Stimulated activated CD4-positive, alpha-beta T cell treated with anti-CD3 and anti-CD28 coated beads, Interleukin-4, amount 100 ng/mL, for 1 hour (primary cell): ENCODE measurements around the gene SNAI3.

ENCODE experiments used
- DNase-seq: peaks from one replicate; pipeline ENCODE4 v3.0.0-alpha.2; 2020

SNAI3 gene

DNA sequence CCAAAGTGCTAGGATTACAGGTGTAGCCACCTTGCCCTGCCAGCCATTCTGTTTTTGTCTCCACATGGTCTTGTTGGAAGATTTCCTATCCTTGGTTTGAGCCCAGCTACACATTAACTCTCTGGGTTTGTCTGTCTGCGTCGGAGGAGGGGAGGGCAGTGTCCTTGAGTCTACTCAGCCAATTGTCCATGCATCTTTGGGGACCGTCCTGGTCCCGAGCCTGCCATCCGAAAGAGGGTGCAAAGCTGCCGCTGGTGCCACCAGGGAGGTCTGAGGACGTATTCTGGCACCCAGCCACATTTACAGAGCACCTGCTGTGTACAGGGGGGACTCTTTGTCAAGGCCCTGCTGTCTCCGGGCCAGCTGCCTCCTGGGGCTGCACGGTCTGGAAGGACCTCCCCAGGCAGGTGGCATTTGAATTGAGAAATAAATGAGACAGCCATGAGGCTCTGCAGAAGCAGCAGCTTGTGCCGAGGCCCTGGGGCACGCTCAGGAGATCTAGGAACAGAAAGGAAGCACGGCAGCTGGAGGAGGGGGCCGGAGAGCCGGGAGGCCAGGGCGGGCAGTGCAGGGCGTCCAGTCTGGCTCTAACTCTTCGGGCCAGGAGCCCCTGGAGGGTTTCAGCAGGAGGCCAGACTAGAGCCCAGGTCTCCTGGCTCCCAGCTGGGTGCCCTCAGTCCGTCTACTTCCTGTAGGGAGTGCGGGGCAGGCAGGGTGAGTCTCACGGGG, 36.9 kb downstream of the SNAI3 start:
- no peak for DNase-seq

DNA sequence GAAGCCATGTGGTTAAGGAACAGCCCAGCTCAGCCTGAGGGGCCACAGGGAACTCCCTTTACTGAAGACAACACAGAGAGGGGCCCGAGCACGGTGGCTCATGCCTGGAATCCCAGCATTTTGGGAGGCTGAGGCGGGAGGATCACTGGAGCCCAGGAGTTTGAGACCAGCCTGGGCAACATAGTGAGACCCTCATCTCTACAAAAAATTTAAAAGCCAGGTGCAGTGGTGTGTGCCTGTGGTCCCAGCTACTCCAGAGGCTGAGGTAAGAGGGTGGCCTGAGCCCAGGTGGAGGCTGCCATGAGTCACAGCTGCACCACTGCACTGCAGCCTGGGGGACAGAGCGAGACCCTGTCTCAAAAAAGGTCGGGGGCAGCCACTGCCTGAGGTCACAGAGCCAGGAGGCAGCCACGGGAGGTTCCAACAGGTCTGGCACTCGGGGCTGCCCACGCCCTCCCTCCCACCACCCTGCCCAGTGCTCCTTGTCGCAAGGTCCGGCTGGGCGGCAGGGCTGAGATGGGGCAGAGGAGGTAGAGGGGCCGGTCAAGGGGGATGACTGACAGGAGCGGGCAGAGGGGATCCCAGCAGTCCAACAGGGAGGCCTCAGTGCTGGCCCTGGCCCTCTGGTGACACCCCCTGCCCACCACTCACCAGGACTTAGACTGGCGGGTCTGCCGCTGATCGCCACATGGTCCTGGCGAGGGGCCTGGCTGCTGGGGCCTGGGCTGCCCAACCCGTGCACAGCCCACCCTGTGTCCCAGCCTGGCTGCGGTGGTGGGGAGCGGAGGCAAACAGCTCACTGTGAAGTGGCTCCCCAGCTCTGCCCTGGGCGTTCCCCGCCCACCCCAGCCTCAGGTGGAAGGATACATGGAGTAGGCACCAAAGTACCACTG, 38.9 kb downstream of the SNAI3 start:
- no peak for DNase-seq

DNA sequence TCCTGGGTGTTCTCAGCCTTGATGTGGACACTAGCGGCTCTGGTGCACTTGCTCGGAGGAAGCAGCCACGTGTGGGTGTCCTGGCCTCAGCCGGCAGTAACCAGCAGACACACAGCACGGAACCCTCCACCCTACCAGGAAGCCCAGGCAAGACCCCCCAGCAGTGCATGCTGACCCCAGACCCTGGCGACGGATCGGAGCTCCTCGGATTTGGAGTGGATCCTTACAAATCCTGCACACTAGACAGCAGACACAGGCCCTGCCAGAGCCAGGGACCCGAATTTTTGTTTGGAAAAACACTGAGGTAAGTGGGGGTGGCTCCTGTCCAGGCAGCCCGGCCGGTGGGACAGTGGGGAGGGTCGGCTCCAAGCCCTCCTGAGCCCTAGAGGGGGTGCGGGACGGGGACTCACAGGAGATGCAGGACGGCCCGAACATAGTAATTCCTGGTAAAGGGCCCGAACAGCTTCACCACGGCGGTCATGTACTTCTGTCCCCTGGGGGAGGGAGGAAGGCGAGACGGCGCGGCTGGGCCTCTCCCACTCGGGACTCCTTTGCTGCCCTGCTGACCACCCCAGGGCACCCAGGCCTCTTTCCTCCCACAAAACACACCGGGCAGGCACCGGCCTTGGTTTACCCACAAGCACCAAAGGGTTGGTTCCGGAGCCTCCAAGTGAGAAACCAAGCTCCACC, 39.8 kb downstream of the SNAI3 start:
- DNase-seq = no peak

DNA sequence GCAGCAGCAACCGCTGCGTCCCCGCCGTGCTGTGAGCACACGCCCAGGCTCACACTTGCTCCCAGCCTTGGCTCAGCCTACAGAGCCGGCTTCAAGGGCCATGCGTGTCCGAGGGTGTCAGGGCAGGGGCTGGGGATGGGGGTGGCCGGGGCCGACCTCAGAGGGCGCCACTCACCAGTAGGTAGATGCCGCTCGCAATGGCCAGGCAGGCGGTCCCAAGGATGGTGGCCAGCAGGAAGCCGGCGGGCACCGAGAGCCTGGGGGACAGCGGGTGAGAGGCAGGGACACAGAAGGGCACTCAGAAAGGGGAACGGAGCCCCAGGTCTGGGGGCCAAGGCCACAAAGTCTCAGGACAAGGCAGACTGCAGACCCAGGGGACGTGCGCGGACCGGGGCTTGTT, 40.4 kb downstream of the SNAI3 start:
- no peak for DNase-seq

DNA sequence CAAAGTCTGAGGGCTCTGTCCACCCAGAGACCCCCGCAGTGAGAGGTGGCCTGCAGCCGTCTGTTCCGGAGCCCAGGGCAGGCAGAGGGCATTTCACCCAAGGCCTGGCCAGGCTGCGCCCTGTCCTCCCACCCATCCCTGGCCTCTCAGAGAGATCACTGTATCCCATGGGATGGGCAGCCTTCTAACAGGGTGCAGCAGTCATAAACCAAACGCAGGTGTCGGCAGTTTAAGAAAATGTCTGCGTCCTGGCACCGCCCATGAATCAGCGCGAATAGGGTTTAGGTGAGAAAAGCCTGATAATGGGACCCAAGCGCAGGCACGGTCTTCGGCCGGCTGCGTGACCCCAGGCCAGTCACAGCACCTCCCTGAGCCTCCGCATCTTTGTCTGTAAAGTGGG, 40.9 kb downstream of the SNAI3 start:
- no peak for DNase-seq

DNA sequence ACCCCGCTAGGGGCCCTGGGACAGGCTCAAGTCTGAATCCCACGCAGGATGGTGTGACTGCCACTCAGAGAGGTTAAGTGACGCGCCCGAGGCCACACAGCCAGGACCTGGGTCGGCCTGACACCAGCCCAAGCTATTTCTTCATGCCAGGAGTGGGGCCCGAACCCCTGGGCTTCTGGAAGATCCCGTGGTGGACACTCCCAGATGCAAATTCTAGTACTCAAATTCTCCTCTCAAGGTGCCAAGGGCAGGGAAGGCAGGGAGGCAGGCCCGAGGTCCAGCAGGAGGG, 42.7 kb downstream of the SNAI3 start:
- DNase-seq = no peak

DNA sequence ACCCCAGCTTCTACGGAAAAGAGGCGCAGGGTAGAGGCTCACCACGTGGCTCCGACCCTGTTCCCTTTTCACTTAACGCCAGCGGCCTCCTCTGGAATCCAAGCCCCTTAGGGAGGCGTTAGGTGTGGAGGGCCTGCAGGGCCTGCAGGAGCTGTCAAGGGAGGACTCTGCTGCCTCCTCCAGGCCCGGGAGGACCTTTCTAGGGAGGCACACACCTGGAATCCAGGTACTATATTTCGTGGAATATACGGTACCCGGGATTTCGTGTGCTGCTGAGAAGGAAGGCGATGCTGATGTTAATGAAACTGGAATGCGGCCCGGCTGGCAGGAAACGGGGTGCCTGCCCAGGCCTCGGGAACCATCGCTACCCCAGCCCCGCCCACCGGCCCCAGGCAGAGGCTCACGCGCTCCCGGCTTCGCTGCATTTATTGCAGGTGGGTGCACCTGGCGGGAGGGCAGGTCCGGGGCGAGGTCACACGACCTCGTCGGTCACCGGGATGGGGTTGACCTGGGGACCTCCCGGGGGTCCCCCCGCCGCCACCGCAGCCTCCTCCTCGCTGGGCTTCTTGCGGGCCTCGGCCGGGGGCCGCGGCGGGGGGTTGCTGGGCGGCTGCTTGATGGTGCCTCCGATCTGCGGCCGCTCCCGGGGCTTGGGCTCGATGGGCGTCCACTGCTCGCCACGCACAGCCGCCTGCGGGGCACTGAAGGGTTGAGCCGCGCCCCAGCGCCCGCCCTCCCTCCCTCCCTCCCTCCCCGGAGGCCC, 43.2 kb downstream of the SNAI3 start:
- DNase-seq = no peak

DNA sequence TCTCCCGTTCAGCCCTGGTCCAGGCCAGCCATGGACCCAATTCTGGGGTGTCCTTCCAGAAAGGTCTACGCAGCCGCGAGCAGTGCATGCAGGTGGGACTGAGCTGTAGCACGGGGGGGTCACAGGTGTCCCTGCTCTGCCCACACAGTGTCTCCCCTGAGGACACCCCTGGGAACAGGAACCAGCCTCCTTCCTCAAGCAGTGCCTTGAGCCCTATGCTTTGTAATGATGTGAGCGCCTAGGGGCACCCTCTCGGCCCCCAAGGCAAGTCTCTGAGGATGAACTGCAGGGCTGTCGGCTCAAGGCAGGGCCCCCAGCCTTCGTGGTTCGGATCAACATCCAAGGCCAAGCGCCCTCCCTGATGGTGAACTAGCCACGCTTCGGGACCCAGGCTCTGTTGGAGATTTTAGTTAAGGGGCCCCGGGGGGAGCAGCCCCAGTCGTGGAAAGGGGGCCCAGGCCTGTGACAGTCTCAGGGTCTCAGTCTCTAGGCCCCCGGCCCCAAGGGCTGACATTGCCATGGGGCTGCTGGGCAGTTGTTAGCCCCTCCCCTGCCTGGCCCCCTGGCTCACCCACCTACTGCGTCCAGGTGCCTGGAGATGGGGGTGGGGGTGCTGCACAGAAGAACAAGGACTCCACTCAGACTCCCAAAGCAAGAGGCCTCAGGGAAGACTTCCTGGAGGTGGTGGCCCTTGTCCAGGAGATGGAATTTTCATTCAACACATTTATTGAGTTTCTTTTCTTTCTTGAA, 45.6 kb downstream of the SNAI3 start:
- DNase-seq = no peak

DNA sequence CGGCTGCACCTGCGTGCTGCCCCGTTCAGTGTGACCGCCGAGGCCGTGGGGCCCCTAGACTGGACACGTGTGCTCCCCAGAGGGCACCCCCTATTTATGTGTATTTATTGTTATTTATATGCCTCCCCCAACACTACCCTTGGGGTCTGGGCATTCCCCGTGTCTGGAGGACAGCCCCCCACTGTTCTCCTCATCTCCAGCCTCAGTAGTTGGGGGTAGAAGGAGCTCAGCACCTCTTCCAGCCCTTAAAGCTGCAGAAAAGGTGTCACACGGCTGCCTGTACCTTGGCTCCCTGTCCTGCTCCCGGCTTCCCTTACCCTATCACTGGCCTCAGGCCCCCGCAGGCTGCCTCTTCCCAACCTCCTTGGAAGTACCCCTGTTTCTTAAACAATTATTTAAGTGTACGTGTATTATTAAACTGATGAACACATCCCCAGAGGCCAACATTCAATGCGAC, 46.2 kb downstream of the SNAI3 start:
- no peak for DNase-seq

DNA sequence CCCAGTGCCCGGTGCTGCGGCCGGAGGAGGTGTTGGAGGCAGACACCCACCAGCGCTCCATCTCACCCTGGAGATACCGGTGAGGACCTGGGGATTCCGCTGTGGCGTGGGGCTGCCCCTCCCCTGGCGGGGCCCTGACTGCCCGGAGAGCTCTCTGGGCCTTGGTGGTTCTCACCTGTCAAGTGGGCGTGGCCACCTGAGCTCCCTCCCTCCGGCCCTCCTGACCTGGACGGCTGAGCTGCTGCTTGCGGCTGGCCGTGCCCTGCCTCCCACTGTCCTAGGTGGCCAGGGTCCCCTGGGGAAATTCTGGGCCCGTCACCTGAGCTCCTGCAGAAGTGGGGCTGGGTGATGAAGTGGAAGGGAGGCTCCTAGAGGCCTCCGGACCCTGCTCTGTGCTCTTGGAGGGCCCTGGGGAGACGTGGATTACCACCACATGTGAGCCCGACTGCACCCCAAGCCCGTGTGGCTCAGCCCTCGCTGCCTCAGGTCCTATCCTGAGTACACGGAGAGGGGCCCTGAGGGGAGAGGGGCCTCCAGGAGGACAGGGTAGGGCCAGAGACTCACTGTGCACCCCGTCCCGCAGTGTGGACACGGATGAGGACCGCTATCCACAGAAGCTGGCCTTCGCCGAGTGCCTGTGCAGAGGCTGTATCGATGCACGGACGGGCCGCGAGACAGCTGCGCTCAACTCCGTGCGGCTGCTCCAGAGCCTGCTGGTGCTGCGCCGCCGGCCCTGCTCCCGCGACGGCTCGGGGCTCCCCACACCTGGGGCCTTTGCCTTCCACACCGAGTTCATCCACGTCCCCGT, 46.9 kb downstream of the SNAI3 start:
- DNase-seq = no peak

DNA sequence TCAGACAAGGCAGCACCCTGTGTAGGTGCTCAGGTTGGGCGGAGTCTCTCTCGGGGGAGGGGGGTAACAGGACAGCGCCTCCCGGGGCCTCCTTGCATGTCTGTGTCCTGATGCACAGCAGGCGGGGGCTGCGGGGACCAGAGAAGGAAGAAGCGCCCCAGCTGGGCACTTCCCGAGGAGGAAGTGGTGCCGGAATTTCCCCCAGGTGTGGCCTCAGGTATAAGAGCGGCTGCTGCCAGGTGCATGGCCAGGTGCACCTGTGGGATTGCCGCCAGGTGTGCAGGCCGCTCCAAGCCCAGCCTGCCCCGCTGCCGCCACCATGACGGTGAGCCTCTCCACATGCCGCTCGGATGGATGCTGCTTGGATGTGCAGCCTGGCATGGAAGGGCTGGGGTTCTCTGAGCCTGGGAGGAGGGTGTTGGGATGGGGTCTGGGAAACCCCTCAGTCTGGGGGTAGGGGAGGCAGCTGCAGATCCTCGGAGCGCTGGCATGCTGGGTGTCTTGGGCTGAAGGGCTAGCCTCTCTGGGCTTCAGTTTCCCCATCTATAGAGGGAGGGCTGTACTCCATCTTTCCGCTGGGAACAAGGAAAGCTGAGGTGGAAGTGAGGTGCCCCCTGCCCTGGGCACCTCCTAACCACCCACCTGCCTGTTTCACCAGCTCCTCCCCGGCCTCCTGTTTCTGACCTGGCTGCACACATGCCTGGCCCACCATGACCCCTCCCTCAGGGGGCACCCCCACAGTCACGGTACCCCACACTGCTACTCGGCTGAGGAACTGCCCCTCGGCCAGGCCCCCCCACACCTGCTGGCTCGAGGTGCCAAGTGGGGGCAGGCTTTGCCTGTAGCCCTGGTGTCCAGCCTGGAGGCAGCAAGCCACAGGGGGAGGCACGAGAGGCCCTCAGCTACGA, 47.7 kb downstream of the SNAI3 start, which contains the start of gene IL17C:
TSS of gene IL17C (plus strand) at position 250 of the 908 bp plus-strand sequence. CDS start at position 320, 70 bp downstream.
- DNase-seq = no peak

DNA sequence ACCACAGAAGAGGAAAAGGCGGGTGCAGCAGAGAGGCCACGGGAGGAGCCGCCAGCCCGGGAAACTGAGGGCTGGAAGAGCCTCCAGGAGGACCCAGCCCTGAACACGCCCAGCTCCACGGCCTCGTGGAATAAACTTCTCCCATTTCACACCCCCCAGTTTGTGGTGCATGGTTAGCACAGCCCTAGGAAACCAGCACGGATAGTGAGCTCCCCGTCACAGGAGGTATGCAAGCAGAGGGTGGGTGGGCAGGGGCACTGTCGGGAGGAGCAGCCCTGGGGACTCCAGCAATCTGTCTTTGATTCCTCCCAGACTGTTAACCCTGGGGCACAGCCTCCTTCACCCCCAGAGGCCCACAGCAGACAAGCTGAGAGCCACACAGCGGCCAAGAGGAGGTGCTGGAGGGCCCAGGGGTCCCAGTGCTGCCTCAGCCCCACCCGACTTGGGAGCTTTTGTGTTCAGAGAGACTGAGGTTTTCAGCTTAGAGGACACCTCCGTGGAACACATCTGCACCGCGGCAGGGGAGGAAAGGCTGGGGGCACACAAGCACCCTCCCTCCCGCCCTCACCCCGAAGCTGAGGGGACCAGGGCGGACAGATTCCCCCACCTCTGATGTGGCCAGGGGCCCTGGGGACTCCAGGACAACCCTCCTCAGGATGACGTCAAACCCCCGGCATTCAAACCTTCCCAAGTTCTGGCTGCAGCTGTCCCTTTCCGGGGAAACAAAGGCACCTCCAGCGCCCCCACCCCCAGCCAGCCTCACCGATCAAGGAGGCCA, 49.6 kb downstream of the SNAI3 start:
- no peak for DNase-seq

DNA sequence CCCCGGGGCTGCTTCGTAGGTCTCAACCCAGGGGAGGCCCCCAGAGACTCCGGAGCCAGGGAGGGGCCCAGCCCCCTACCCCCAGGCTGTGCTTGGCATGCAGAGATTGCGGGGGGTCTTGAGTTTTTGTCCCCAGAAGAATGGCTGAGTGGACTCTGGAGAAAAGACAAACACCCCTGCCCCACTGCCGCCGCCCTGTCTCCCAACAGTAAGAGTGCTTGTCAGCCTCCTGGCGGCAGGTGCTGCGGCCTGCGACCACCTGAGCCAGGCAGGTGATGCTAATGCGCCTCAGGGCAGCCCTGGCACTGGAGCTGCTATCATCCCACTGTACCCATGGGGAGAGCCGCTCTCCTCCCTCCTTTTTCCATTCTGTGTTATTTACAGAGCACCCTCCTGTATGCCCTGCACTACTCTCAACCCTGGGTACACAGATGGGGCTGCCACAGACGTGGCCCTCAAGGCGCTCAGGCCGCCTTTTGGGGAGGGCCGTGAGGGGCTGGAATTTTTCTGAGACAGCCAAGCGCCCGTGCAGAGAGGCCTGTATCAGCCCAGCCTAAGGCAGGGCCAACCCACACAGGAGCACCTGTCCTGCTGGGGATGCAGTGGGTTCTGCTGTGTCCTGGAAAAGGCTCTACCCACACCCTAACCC, 50.5 kb downstream of the SNAI3 start:
- DNase-seq = no peak

DNA sequence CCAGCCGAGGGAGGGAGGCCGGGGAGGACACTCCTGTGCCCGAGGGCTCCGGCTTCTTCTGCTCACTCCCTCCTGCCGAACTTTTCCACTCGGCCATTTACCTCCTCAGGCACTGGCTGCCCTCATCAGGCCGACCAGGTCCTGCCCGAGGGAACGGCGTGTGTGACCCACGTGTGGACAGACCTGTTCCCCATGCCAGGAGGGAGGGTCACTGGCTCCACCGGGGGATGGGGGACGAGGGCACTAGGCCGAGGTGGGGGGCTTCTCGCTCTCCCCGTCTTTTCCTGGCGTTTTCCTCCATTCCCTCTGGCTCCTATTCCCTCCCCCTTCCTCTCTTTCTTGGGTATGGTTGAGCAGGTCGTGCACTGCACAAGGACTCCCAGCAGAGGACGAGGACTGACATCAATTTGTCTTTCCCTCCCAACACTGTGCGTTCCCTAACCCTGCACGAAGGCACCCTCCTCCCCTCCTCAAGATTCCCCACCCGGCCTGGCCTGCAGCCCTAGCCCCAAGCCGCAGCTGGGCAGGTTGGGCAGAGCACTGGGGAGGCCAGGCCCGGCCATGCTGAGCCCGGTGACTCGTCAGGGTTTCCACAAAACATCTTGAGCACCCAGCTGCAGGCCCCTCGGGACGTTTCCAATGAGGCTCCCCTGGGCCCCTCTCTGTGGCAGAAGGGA, 51.2 kb downstream of the SNAI3 start:
- no peak for DNase-seq

DNA sequence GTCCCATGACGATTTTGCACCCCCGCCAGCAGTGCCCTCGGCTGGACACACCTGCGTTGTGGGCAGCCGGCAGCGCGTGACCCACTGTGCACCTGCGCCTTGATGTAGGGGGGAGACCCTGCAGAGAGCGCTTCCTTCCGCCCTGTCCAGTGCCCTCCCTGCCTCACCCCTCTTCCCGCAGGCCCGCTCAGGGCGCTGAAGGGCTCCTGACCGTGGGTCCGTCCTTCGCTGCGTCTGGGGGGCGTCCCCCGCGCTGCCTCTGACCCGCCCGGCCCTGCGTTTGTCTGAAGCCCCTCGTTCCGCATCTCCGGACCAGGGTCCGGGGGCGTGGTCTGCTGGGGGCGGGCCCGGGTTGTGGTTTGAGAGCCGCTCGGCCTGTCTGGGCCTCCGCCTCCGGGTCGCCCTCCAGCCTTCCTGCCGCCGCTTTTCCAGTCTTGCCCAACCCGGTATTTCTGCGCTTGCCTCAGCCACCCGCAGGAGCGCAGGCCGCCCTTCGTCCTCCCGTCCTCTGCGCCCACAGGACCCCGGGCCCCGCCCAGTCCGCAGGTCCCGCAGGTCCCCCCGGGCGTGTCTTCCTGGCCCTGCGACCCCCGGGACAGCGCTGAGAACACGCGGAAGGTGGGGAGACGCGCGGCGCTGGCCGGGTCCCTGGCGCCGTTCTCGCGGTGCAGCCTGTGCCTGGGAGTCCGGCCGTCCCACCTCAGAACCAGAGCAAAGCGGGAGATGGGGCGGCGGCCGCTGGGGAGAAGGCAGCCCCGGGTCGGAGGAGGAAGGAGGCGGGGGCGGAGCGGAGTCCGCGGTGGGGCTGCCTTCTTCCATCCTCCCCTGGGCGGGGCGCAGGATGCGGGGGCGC, 51.9 kb downstream of the SNAI3 start:
- peak; percentile 50 for DNase-seq

DNA sequence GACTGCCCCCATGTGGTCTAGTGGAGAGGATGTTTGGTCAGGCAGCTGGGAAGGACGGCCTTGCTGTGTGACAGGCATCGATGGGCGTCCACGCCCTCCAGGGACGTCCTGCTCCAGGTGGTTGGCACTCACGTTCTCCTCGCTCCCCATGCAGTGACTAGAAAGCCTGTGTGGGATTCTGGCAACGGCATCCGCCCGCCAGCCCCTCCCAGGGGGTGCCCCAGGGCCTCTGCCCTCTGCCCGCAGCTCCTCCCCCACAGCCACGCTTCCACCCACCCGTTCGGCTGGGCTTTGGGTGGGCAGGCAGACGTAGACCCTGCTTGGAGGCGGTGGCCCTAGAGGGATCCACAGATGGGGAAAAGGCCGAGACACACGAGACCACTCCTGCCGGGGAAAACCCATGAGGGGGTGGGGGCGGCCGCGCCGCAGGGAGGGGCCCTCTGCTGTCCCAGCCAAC, 52.6 kb downstream of the SNAI3 start:
- peak; percentile 44 for DNase-seq

DNA sequence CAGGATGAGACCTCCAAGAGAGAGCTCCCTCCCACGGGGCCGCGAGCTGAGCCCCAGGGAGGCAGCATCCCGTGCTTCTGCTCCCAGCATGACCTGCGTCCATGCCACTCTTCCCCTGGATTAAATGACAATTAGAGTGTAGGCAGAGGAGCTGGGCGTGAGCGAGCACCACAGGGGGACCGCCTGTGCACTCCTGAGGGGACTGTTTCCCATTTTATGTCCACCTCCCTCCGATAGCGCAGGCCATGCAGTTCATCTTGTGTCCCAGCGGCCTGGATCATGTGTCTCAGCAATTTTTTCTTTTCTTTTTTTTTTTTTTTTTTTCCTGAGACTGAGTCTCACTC, 53.7 kb downstream of the SNAI3 start:
- DNase-seq = no peak
